8988T (cell line): ENCODE measurements around the gene AGBL4.

ENCODE experiments used
- DNase-seq: peaks from one replicate; pipeline ENCODE4 v3.0.0; 2011

Gene AGBL4

GRCh38 chr1:48808496-48808895 lies 1215.3 kb downstream of the AGBL4 start:
- no peak for DNase-seq

GRCh38 chr1:48807554-48808260 lies 1216.0 kb downstream of the AGBL4 start:
- no peak for DNase-seq

- no peak for DNase-seq
These were observed 1220.3 kb downstream of the AGBL4 start for GRCh38 chr1:48803474-48803873.

GRCh38 chr1:48794816-48795215 lies 1228.9 kb downstream of the AGBL4 start:
- DNase-seq, result no peak

GRCh38 chr1:48793863-48794262 lies 1229.9 kb downstream of the AGBL4 start:
- DNase-seq, result no peak

- no peak for DNase-seq
These were observed 1230.8 kb downstream of the AGBL4 start for GRCh38 chr1:48792961-48793360.

- no peak for DNase-seq
These were observed 1233.4 kb downstream of the AGBL4 start for GRCh38 chr1:48790397-48790796.

- no peak for DNase-seq
These were observed 1233.9 kb downstream of the AGBL4 start for GRCh38 chr1:48789903-48790302.

- no peak for DNase-seq
These were observed 1237.9 kb downstream of the AGBL4 start for GRCh38 chr1:48785869-48786268.

GRCh38 chr1:48784301-48784700 lies 1239.5 kb downstream of the AGBL4 start:
- DNase-seq, result no peak

- DNase-seq, result no peak
These were observed 1246.4 kb downstream of the AGBL4 start for GRCh38 chr1:48777219-48777895.

GRCh38 chr1:48776393-48777218 lies 1247.1 kb downstream of the AGBL4 start, which contains the start of gene BEND5:
BEND5 (minus strand) TSS chr1:48776891; CDS start chr1:48776831, 60 bp downstream.
- peak; percentile 14 for DNase-seq

- DNase-seq, result no peak
These were observed 1247.8 kb downstream of the AGBL4 start for GRCh38 chr1:48775831-48776392.

- no peak for DNase-seq
These were observed 1250.6 kb downstream of the AGBL4 start for GRCh38 chr1:48773133-48773532.

GRCh38 chr1:48772211-48772610 lies 1251.5 kb downstream of the AGBL4 start:
- DNase-seq, result no peak

GRCh38 chr1:48771561-48771960 lies 1252.2 kb downstream of the AGBL4 start:
- DNase-seq, result no peak

- no peak for DNase-seq
These were observed 1255.7 kb downstream of the AGBL4 start for GRCh38 chr1:48767975-48768510.

- no peak for DNase-seq
These were observed 1258.4 kb downstream of the AGBL4 start for GRCh38 chr1:48765335-48765734.

GRCh38 chr1:48761986-48762385 lies 1261.8 kb downstream of the AGBL4 start:
- DNase-seq, result no peak

- no peak for DNase-seq
These were observed 1262.3 kb downstream of the AGBL4 start for GRCh38 chr1:48761411-48761810.

GRCh38 chr1:48760857-48761256 lies 1262.9 kb downstream of the AGBL4 start:
- no peak for DNase-seq

GRCh38 chr1:48758976-48759375 lies 1264.8 kb downstream of the AGBL4 start:
- no peak for DNase-seq

GRCh38 chr1:48757363-48757762 lies 1266.4 kb downstream of the AGBL4 start:
- no peak for DNase-seq
